T-helper 22 cell (primary cell): ENCODE data around the gene TTLL5.

ENCODE experiments used
- DNase-seq: peaks from one replicate; pipeline ENCODE4 v3.0.0-alpha.2; 2020; ENCODE audit warnings: low read depth

TTLL5 gene

GRCh38 chr14:75987201-75987970 is 326.3 kb downstream of the TTLL5 start:
- no peak for DNase-seq

DNA sequence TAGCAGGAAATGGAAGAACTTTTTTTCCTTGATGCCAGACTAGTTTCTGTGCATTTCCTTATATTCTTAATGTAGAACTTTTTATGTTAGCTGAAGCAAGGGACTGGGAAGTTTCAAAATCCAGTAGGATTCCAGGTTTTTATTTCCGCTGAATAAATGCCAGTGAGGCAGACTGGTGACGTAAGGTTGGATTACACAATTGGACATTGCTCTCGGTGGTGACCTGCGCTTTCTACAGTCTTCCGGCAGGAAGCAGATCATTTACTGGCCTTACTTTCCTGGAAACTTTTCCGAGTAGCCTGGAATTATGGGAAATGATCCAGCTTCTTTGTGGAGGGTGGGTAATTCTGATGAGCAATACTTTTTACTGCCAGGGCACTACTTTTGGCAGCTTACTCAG is 328.1 kb downstream of the TTLL5 start:
- no peak for DNase-seq

DNA sequence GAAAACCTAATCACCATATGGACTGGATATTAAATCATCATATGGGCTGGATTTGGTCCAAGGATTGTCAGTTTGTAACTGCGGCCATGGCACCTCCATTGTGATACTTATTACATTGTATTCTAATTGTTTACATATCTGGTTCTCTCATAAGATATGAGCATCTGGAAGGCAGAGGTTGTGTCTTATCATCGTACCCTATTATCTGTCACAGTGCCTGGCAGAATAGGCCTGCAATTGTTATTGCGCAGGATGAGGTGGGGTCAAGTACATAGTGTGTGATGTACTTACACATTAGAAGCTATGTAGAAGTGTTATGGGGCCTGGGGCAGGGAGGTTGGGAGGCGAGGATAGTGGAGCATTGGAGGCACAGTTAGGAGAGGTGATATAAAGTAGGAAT is 329.3 kb downstream of the TTLL5 start:
- no peak for DNase-seq

DNA sequence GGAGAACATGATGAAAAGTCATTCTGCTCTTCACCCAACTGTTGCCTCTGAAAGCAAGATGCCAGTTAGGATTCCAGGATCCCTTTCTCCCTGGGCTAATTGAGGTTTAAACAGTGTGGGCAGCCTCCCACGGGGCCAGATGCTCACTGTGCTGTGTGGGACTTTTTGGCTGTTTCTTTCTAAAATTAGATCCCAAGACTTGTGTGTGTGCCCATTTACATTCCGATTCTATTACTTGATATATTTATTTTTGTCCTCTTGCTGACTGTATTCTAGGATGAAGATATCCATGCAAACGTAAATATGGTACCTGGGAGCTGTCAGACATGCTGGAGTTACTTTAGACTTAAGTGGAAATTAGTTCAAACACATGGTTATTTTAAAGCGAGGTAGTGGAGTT is 330.7 kb downstream of the TTLL5 start:
- DNase-seq = no peak

DNA sequence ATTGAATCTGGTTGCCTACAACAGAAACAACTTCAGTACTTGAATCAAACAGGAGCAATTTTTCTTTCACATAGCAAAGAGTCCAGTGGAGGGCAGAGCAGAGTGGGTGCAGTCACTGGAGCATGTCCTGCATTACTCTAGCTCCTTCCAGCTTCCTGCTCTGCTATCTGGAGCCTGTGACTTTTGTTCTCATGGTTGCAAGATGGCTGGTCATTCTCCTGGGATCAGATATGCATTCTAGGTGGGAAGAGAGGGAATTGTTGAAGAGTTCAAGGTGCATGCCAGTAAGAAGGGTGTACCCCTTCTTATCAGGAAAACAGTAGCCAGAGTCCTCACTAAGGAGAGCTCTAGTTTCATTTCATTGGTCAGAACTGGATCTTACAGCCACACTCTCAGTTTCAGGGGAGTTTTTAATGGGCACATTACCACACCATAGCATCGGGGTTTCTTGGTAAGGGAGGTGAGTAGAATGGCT is 332.6 kb downstream of the TTLL5 start:
- DNase-seq = no peak

GRCh38 chr14:75995372-75996041 is 334.5 kb downstream of the TTLL5 start:
- DNase-seq = no peak

GRCh38 chr14:75996488-75996887 is 335.4 kb downstream of the TTLL5 start:
- DNase-seq = no peak

DNA sequence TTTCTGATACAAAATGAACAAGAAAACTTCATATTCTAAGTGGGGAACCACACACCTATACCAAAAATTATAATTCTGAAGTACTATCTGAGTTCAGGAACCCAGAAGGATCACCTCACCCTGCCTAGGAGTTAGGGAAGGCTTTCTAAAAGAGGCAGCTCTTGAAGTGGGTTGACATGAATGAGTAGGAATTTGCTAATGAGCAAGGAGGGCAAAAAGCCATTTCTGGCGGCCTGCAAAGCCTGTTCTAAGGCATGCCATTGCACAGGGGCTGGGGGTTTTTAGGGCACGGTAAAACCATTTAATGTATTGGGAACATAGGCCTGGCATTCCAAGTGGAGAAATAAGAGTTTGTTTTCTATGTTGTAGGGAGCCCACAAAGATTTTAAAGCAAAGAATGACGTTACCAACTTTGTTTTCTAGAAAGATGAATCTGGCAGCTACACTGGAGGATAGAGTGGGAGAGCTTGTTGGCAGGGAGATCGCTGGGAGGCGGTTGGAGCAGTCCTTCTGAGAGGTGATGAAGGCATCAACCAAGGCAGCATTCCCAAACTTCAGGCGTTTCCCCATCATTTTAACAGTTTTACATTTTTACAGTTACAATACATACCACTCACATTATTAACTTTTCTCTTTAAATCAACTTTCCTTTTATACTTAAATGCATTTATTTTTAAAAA is 338.6 kb downstream of the TTLL5 start:
- no peak for DNase-seq

GRCh38 chr14:76002383-76002782 is 341.3 kb downstream of the TTLL5 start:
- DNase-seq = no peak
